ENCODE measurements around the gene IL6R. TPM values are rescaled to one million over a fixed set of nuclear protein-coding genes. Genes with fewer than 3 reads are reported as not detected.

IL6R gene
- total and polyA plus RNA-seq, 4 donors = 18.8 to 67.6 (median 35.3) TPM

DNA sequence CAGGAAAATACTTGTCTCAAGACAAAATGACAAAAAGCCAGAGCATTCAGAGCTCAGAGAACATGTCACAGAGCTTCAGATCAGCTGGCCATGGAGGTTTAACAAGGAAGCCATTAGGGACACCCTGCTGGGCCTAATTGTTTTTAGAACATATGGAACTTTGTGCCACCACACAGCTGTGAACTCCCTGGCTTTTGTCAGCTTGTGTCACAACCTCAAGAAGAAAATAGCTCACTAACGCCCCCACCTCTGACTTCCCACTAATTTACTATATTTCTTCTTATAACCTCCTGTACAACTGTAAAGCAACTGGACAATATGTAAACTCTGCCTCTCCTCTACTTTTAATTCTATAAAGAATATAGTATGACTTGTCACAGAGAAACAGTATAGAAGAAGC, 75.9 kb downstream of the IL6R start:
- Histone ChIP-seq H3K27ac (ENCODE audit: low read depth in 1 of 2, low read length in 2 of 2) (no peak overlapping the region), H3K9ac (ENCODE audit: low read depth in 1 of 2, low read length in 2 of 2) (no peak overlapping the region), H3K36me3 (ENCODE audit: control insufficient read depth in 4 of 4, insufficient read depth in 3 of 4, low read depth in 1 of 4, low read length in 3 of 4) (no peaks in the 10 kb centered on the region), H3K4me1 (ENCODE audit: control insufficient read depth in 4 of 4, insufficient read depth in 4 of 4, low read length in 3 of 4) (peaks cover 4 to 12% (median 7%) of the 10 kb centered on the region in 4 donors), H3K9me3 (ENCODE audit: control insufficient read depth in 4 of 4, low read length in 3 of 4) (no peaks in the 10 kb centered on the region), H3K27me3 (ENCODE audit: control insufficient read depth in 4 of 4, insufficient read depth in 4 of 4, low read length in 3 of 4) (no peaks in the 10 kb centered on the region), H3K4me3 (ENCODE audit: low read depth in 1 of 3, low read length in 3 of 3) (no peak overlapping the region)
- TF ChIP-seq YY1 (IDR thresholded peaks at IDR 0.05) = no peak
- TF ChIP-seq, protein P1, sequence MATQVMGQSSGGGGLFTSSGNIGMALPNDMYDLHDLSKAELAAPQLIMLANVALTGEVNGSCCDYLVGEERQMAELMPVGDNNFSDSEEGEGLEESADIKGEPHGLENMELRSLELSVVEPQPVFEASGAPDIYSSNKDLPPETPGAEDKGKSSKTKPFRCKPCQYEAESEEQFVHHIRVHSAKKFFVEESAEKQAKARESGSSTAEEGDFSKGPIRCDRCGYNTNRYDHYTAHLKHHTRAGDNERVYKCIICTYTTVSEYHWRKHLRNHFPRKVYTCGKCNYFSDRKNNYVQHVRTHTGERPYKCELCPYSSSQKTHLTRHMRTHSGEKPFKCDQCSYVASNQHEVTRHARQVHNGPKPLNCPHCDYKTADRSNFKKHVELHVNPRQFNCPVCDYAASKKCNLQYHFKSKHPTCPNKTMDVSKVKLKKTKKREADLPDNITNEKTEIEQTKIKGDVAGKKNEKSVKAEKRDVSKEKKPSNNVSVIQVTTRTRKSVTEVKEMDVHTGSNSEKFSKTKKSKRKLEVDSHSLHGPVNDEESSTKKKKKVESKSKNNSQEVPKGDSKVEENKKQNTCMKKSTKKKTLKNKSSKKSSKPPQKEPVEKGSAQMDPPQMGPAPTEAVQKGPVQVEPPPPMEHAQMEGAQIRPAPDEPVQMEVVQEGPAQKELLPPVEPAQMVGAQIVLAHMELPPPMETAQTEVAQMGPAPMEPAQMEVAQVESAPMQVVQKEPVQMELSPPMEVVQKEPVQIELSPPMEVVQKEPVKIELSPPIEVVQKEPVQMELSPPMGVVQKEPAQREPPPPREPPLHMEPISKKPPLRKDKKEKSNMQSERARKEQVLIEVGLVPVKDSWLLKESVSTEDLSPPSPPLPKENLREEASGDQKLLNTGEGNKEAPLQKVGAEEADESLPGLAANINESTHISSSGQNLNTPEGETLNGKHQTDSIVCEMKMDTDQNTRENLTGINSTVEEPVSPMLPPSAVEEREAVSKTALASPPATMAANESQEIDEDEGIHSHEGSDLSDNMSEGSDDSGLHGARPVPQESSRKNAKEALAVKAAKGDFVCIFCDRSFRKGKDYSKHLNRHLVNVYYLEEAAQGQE (IDR thresholded peaks at IDR 0.05) = no peak
- TF ChIP-seq, protein P2, sequence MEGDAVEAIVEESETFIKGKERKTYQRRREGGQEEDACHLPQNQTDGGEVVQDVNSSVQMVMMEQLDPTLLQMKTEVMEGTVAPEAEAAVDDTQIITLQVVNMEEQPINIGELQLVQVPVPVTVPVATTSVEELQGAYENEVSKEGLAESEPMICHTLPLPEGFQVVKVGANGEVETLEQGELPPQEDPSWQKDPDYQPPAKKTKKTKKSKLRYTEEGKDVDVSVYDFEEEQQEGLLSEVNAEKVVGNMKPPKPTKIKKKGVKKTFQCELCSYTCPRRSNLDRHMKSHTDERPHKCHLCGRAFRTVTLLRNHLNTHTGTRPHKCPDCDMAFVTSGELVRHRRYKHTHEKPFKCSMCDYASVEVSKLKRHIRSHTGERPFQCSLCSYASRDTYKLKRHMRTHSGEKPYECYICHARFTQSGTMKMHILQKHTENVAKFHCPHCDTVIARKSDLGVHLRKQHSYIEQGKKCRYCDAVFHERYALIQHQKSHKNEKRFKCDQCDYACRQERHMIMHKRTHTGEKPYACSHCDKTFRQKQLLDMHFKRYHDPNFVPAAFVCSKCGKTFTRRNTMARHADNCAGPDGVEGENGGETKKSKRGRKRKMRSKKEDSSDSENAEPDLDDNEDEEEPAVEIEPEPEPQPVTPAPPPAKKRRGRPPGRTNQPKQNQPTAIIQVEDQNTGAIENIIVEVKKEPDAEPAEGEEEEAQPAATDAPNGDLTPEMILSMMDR (IDR thresholded peaks at IDR 0.05; ENCODE audit: low read depth, low read length, missing input control) = no peak
- TF ChIP-seq NR2F2 (IDR thresholded peaks at IDR 0.05) = no peak
- no peak for TF ChIP-seq HNF4A (conservative IDR thresholded peaks at IDR 0.05)
- TF ChIP-seq RAD21 (IDR thresholded peaks at IDR 0.05) = no peak
- no peak for TF ChIP-seq RXRA (IDR thresholded peaks at IDR 0.05)
- TF ChIP-seq FOXA2 (IDR thresholded peaks at IDR 0.05) = no peak
- TF ChIP-seq, protein P3, sequence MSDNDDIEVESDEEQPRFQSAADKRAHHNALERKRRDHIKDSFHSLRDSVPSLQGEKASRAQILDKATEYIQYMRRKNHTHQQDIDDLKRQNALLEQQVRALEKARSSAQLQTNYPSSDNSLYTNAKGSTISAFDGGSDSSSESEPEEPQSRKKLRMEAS (IDR thresholded peaks at IDR 0.05) = no peak
- TF ChIP-seq GABPA (IDR thresholded peaks at IDR 0.05 in 1 of 2, conservative IDR thresholded peaks at IDR 0.05 in 1 of 2) = no peak
- no peak for TF ChIP-seq TAF1 (conservative IDR thresholded peaks at IDR 0.05)
- TF ChIP-seq, protein P4, sequence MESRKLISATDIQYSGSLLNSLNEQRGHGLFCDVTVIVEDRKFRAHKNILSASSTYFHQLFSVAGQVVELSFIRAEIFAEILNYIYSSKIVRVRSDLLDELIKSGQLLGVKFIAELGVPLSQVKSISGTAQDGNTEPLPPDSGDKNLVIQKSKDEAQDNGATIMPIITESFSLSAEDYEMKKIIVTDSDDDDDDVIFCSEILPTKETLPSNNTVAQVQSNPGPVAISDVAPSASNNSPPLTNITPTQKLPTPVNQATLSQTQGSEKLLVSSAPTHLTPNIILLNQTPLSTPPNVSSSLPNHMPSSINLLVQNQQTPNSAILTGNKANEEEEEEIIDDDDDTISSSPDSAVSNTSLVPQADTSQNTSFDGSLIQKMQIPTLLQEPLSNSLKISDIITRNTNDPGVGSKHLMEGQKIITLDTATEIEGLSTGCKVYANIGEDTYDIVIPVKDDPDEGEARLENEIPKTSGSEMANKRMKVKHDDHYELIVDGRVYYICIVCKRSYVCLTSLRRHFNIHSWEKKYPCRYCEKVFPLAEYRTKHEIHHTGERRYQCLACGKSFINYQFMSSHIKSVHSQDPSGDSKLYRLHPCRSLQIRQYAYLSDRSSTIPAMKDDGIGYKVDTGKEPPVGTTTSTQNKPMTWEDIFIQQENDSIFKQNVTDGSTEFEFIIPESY (IDR thresholded peaks at IDR 0.05) = no peak
- TF ChIP-seq, protein P5, sequence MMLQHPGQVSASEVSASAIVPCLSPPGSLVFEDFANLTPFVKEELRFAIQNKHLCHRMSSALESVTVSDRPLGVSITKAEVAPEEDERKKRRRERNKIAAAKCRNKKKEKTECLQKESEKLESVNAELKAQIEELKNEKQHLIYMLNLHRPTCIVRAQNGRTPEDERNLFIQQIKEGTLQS (IDR thresholded peaks at IDR 0.05) = no peak
- TF ChIP-seq FOXA1 (IDR thresholded peaks at IDR 0.05) = no peak
- TF ChIP-seq HNF4G (IDR thresholded peaks at IDR 0.05) = no peak
- no peak for TF ChIP-seq EGR1 (IDR thresholded peaks at IDR 0.05; ENCODE audit: low read depth in 2 of 2)
- TF ChIP-seq SP1 (IDR thresholded peaks at IDR 0.05) = no peak
- no peak for TF ChIP-seq JUND (IDR thresholded peaks at IDR 0.05)
- DNase-seq (ENCODE audit: low spot score) = no peak
- 63% methylated on average over 1 of the region's 1 CpG for WGBS

Data from liver (tissue), 9 donors.